Stromal cell of bone marrow (primary cell): ENCODE results near the gene ZC3H15.

Experiments used
- DNase-seq: peaks from one replicate; pipeline ENCODE4 v3.0.0-alpha.2; 2012; ENCODE audit warnings: low read depth

Gene ZC3H15

GRCh38 chr2:186543561-186544131 is 57.6 kb downstream of the ZC3H15 start:
- no peak for DNase-seq

GRCh38 chr2:186544255-186544675 is 58.2 kb downstream of the ZC3H15 start:
- no peak for DNase-seq

- DNase-seq: no peak
Measured at GRCh38 chr2:186546846-186547245, 60.8 kb downstream of the ZC3H15 start.

- no peak for DNase-seq
Measured at GRCh38 chr2:186551323-186552050, 65.4 kb downstream of the ZC3H15 start.

- no peak for DNase-seq
Measured at GRCh38 chr2:186554429-186554828, 68.4 kb downstream of the ZC3H15 start.

- DNase-seq: no peak
Measured at GRCh38 chr2:186554850-186555671, 69.0 kb downstream of the ZC3H15 start.

- no peak for DNase-seq
Measured at GRCh38 chr2:186558512-186559276, 72.6 kb downstream of the ZC3H15 start.
